Measurements from ENCODE around the gene MIDN. TPM values are rescaled to one million over a fixed set of nuclear protein-coding genes. Genes with fewer than 3 reads are reported as not detected.

MIDN gene
- total RNA-seq, 2 experiments from 2014 or later, result 58.0 to 65.7 TPM

DNA sequence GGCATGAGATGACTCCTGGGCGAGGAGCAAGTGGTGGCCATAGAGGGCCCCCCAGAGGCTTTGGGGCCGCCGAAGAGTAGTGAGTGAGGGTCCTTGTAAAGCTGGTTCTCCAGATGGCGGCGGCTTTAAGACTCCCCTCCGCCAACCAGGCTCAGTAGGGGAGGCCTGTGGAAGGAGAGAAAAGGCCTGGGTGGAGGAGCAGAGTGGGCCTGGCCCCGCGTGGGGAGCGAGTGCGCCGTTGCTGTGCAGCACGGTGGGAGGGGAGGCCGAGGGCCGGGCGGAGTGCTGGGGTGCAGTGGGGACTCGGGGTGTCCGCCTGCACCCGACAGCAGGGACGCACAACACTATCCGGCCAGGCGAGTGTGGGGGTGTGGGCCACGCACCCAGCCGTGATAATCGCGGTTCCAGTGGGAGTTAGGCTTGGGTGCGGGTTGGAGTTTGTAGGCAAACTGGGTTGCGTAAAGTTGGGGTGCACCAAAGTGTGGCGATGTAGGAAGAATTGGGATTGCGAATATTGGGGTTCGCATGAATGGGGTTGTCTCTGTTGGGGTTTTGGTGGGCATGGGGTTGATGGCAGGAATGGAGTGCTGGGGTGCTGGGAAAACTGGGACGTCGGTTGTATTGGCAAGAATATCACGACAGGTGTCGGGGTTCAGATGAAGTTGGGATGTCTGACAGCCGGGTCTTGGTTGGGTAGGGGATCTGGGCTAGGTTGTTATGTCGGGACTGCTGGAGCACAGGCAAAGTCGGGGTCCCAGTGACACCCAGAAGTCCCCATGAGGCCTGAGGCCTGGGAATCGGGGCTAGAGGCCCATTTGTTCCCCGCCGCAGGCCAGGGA lies 20.1 kb downstream of the MIDN start:
- H3K27me3 Mint-ChIP-seq, result peaks cover 2% of the 10 kb centered on the region
- DNase-seq, result no peak
- ChIA-PET POLR2A (interaction anchor here (0.6 to 2.1 kb wide), 12 partner anchors 8 to 360 kb away, joined by 3 to 45 read pairs (median 4); partner anchors contain the start of gene ATP5F1D), CTCF (interaction anchor here (0.7 to 11.3 kb wide), 9 partner anchors 8 to 534 kb away, joined by 3 to 299 read pairs (median 3); partner anchors contain the start of gene ATP5F1D)
- peak overlapping the region; percentile 69 for H3K4me3 Mint-ChIP-seq
- no peaks in the 10 kb centered on the region for H3K9me3 Mint-ChIP-seq
- peaks cover 34% of the 10 kb centered on the region for H3K36me3 Mint-ChIP-seq (ENCODE audit: low read depth)
- peaks cover 61% of the 10 kb centered on the region for H3K4me1 Mint-ChIP-seq
- peak overlapping the region; percentile 89 for H3K27ac Mint-ChIP-seq

DNA sequence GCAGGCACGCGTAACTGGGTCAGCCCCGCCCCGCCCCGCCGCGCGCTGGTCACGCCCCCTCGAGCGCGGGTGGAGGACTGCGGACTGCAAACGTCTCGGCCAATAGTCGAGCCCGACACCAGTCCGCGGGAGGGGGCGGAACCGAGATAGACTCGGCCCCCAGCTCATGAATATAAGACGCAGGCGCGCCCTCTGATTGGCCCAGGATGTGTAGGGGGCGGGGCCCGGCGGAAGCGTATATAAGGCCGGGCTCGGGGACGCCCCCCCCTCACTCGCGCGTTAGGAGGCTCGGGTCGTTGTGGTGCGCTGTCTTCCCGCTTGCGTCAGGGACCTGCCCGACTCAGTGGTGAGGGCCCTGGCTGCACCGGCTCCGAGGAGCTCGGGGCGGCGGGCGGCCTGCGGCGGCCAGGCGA lies 20.7 kb downstream of the MIDN start, which contains the start of gene CIRBP:
CIRBP (plus strand) TSS at position 268 of the 413 bp plus-strand sequence. CDS start 1,602 bp downstream, outside the sequence.
- H3K27ac Mint-ChIP-seq, result peak within 1 kb of the TSS; percentile 90
- H3K27me3 Mint-ChIP-seq, result peaks cover 2% of the 10 kb centered on the region
- peak within 1 kb of the TSS; percentile 88 for H3K4me3 Mint-ChIP-seq
- ChIA-PET POLR2A (interaction anchor here (0.6 to 1.4 kb wide), 11 partner anchors 9 to 360 kb away, joined by 3 to 45 read pairs (median 4); partner anchors contain the start of gene ATP5F1D), CTCF (interaction anchor here (1.0 to 11.3 kb wide), 8 partner anchors 9 to 535 kb away, joined by 3 to 299 read pairs (median 6); partner anchors contain the start of gene ATP5F1D)
- peak; percentile 99 for DNase-seq
- peaks cover 67% of the 10 kb centered on the region for H3K4me1 Mint-ChIP-seq
- H3K36me3 Mint-ChIP-seq (ENCODE audit: low read depth), result peaks cover 40% of the 10 kb centered on the region
- no peaks in the 10 kb centered on the region for H3K9me3 Mint-ChIP-seq

DNA sequence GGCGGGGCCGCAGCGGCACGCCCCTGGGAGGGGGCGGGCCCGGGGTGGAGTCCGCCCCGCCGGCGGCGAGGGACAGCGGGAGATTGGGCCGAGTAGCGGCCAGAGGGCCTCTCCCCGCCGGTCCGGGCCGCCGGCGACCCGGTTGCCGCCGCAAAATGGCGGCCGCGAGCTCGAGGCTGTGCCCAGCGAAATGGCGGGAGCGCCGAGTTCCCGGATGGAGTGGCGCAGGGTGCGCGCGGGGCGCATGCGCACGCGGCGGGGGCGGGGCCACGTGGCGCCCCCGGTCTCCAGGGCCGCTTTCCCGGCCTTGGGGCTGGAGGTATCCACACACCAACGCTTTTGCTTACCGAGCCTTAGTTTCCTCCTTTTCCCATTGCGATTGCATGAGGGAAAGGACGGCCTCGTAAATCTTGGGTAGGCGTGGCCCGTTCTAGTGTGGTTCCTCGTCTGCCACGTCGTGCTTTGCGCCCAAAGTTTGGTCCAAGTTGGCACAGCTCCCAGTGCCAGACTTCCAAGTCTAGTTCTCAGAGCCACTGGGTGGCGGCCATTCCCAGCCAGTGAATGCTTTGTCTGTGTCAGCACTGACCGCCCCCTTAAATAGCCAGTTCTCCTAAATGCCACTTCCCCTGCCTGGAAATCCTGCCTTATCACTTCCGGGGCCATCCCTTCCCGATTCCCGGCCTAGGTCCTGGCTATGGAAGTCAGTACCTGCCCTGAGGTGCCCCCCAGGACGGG lies 21.3 kb downstream of the MIDN start:
- Mint-ChIP-seq H3K36me3 (ENCODE audit: low read depth) (peaks cover 44% of the 10 kb centered on the region), H3K4me3 (peak overlapping the region; percentile 88), H3K4me1 (peaks cover 70% of the 10 kb centered on the region), H3K9me3 (no peaks in the 10 kb centered on the region), H3K27ac (peak overlapping the region; percentile 90), H3K27me3 (peaks cover 2% of the 10 kb centered on the region)
- CTCF ChIA-PET, result interaction anchor here (1.0 to 11.3 kb wide), 8 partner anchors 9 to 535 kb away, joined by 3 to 299 read pairs (median 6); partner anchors contain the start of gene ATP5F1D
- POLR2A ChIA-PET, result interaction anchor here (1.0 to 1.4 kb wide), 6 partner anchors 9 to 243 kb away, joined by 3 to 45 read pairs (median 6); partner anchors contain the start of gene ATP5F1D
- DNase-seq, result peak; percentile 87

DNA sequence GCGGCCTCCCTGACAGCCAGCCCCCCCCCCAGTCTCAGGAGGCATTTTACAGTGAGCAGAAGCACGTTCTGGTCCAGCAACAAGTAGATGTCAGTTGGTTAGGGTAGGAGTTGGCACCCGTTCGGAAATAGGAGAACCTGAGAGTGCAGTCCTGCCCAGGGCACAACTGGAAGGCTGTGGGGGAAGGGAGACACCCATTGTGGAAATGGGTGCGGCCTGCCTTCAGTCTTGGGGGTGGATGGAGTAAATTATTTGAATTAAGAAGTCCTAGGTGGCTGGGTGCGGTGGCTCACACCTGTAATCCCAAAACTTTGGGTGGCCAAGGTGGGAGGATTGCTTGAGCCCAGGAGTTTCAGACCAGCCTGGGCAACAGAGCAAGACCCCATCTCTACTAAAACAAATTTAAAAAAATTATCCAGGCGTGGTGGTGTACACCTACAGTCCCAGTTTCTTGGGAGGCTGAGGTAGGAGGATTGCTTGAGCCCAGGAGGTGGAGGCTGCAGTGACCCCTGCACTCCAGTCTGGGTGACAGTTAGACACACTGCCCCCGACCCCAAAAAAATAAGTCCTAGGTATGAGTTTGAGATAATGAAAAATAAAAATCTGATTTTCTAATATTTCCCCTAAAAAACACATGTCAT lies 21.9 kb downstream of the MIDN start:
- H3K36me3 Mint-ChIP-seq (ENCODE audit: low read depth), result peaks cover 45% of the 10 kb centered on the region
- no peaks in the 10 kb centered on the region for H3K9me3 Mint-ChIP-seq
- H3K4me1 Mint-ChIP-seq, result peaks cover 67% of the 10 kb centered on the region
- ChIA-PET POLR2A (no interaction called here), CTCF (interaction anchor here (1.7 to 11.3 kb wide), 2 partner anchors 21 to 27 kb away, joined by 10 to 299 read pairs; partner anchors contain the start of gene ATP5F1D)
- peak overlapping the region; percentile 90 for H3K27ac Mint-ChIP-seq
- DNase-seq, result no peak
- H3K4me3 Mint-ChIP-seq, result peak overlapping the region; percentile 88
- H3K27me3 Mint-ChIP-seq, result peaks cover 2% of the 10 kb centered on the region

DNA sequence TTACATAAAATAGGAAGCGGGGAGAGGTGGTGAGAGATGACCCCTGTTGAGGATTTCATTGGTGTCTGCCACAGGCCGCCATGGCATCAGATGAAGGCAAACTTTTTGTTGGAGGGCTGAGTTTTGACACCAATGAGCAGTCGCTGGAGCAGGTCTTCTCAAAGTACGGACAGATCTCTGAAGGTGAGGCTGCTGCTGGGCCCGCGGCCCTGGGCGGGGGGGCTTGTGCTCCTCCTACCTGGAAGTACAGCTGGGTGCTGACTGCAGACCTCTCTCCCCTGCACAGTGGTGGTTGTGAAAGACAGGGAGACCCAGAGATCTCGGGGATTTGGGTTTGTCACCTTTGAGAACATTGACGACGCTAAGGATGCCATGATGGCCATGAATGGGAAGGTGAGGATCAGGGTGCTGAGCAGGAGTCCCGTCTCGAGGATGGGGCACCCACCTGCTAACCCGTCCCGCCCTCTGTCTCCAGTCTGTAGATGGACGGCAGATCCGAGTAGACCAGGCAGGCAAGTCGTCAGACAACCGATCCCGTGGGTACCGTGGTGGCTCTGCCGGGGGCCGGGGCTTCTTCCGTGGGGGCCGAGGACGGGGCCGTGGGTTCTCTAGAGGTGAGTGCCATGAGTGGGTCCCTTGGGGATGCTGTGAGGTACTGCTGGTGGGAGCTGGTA lies 22.6 kb downstream of the MIDN start:
- peak overlapping the region; percentile 90 for H3K27ac Mint-ChIP-seq
- ChIA-PET POLR2A (interaction anchor here (0.6 kb wide), 1 partner anchor 10 kb away, joined by 3 read pairs; no protein-coding TSS in a partner anchor), CTCF (interaction anchor here (0.6 kb wide), 1 partner anchor 77 kb away, joined by 3 read pairs; no protein-coding TSS in a partner anchor)
- H3K4me3 Mint-ChIP-seq, result peak overlapping the region; percentile 88
- peaks cover 45% of the 10 kb centered on the region for H3K36me3 Mint-ChIP-seq (ENCODE audit: low read depth)
- no peak for DNase-seq
- H3K27me3 Mint-ChIP-seq, result peaks cover 2% of the 10 kb centered on the region
- no peaks in the 10 kb centered on the region for H3K9me3 Mint-ChIP-seq
- H3K4me1 Mint-ChIP-seq, result peaks cover 62% of the 10 kb centered on the region

DNA sequence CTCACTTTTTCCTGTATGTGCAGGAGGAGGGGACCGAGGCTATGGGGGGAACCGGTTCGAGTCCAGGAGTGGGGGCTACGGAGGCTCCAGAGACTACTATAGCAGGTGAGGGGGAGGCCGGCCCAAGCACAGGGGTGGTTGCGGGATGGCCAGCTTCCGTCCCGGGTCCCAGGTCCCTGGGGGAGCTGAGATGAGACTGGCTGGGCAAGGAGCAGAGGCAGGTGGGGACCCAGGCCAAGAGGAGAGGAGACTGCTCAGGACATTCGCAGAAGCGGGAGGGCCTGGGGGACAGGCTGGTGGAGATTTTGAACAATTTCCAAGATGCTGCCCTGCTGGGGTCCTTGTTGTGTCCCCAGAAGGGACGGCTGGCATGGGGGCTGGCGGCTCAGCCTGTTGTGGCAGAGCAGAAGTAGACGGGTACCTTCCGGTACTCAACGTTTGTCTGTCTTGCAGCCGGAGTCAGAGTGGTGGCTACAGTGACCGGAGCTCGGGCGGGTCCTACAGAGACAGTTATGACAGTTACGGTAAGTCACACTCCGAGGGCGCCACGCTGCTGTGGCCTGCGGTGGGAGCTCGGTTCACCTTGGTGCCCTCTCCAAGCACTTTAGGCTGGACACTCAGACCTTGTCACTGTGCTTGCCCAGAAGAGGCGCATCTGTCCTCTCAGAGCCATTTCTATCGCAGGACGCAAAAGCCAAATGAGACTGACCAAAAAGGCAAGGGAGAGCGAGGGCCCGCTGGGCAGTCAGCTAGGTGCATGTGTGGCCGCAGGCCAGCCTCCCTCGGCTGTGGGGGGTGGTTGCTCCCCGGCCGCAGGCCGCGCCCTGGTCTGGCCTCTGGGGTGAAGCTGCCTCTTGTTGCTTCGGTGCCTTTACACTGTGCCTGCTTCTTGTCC lies 23.4 kb downstream of the MIDN start:
- Mint-ChIP-seq H3K27ac (peak overlapping the region; percentile 90), H3K27me3 (peaks cover 2% of the 10 kb centered on the region), H3K4me3 (peak overlapping the region; percentile 88), H3K36me3 (ENCODE audit: low read depth) (peaks cover 49% of the 10 kb centered on the region), H3K4me1 (peaks cover 63% of the 10 kb centered on the region), H3K9me3 (no peaks in the 10 kb centered on the region)
- CTCF ChIA-PET, result interaction anchor here (0.6 to 4.4 kb wide), 2 partner anchors 27 to 78 kb away, joined by 3 to 34 read pairs; no protein-coding TSS in a partner anchor
- no peak for DNase-seq
- POLR2A ChIA-PET, result interaction anchor here (0.6 to 1.6 kb wide), 2 partner anchors 9 to 27 kb away, joined by 3 to 4 read pairs; no protein-coding TSS in a partner anchor

DNA sequence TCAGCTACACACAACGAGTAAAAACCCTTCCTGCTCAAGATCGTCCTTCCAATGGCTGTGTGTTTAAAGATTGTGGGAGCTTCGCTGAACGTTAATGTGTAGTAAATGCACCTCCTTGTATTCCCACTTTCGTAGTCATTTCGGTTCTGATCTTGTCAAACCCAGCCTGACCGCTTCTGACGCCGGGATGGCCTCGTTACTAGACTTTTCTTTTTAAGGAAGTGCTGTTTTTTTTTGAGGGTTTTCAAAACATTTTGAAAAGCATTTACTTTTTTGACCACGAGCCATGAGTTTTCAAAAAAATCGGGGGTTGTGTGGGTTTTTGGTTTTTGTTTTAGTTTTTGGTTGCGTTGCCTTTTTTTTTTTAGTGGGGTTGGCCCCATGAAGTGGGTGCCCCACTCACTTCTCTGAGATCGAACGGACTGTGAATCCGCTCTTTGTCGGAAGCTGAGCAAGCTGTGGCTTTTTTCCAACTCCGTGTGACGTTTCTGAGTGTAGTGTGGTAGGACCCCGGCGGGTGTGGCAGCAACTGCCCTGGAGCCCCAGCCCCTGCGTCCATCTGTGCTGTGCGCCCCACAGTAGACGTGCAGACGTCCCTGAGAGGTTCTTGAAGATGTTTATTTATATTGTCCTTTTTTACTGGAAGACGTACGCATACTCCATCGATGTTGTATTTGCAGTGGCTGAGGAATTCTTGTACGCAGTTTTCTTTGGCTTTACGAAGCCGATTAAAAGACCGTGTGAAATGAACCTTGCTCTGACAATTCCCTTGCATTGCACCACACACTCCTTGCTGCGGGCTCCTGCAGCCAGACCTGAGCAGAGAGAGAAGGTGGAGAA lies 24.3 kb downstream of the MIDN start:
- DNase-seq, result no peak
- CTCF ChIA-PET, result interaction anchor here (0.6 to 4.4 kb wide), 5 partner anchors 28 to 521 kb away, joined by 3 to 34 read pairs (median 4); partner anchors contain the start of gene CBARP
- Mint-ChIP-seq H3K27ac (peak overlapping the region; percentile 60), H3K9me3 (no peaks in the 10 kb centered on the region), H3K36me3 (ENCODE audit: low read depth) (peaks cover 51% of the 10 kb centered on the region), H3K4me1 (peaks cover 59% of the 10 kb centered on the region), H3K27me3 (no peaks in the 10 kb centered on the region), H3K4me3 (peak overlapping the region; percentile 27)
- POLR2A ChIA-PET, result interaction anchor here (1.6 kb wide), 1 partner anchor 28 kb away, joined by 4 read pairs; no protein-coding TSS in a partner anchor

DNA sequence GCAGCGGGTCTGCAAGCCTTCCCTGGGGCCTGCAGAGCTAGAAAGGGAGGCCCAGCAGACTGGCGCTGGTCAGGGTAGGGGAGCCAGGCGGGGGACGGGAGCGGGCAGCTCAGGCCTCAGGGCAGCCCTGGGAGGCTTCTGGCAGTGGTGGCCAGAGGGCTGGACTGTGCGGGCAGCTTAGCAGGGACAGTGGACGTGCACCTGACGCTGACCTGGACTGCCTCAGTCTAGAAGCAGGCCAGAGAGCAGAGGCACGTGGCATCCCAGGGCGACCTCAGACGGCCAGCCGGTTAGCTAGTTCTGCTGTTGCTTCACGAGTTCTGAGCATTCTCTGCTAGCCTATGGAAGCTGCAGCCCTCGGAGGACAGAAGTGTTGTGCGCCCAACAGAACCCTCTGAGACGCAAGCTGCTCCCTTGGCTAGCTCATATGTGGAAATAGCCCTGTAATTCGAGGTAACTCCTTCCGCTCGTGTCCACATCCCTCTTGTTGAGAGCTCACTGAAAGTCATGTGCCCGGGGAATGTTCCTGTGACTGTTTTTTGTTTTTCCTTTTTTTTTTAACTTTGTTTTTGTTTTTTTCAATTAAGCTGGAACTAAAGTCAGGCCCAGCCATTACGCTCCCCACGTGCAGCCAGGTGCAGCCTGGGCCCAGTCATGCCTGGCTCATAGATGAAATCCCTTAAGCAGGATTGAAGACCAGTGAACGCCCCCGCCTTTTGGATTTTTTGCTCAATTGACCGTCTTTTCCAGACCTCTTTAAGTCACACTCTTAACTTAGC lies 25.1 kb downstream of the MIDN start:
- CTCF ChIA-PET, result interaction anchor here (0.6 to 4.4 kb wide), 5 partner anchors 29 to 520 kb away, joined by 3 to 34 read pairs (median 4); partner anchors contain the start of gene CBARP
- Mint-ChIP-seq H3K27me3 (no peaks in the 10 kb centered on the region), H3K9me3 (no peaks in the 10 kb centered on the region), H3K36me3 (ENCODE audit: low read depth) (peaks cover 55% of the 10 kb centered on the region), H3K27ac (peak overlapping the region; percentile 78), H3K4me3 (peak overlapping the region; percentile 25), H3K4me1 (peaks cover 59% of the 10 kb centered on the region)
- POLR2A ChIA-PET, result interaction anchor here (0.7 to 1.6 kb wide), 2 partner anchors 24 to 29 kb away, joined by 3 to 4 read pairs; no protein-coding TSS in a partner anchor
- DNase-seq, result no peak

DNA sequence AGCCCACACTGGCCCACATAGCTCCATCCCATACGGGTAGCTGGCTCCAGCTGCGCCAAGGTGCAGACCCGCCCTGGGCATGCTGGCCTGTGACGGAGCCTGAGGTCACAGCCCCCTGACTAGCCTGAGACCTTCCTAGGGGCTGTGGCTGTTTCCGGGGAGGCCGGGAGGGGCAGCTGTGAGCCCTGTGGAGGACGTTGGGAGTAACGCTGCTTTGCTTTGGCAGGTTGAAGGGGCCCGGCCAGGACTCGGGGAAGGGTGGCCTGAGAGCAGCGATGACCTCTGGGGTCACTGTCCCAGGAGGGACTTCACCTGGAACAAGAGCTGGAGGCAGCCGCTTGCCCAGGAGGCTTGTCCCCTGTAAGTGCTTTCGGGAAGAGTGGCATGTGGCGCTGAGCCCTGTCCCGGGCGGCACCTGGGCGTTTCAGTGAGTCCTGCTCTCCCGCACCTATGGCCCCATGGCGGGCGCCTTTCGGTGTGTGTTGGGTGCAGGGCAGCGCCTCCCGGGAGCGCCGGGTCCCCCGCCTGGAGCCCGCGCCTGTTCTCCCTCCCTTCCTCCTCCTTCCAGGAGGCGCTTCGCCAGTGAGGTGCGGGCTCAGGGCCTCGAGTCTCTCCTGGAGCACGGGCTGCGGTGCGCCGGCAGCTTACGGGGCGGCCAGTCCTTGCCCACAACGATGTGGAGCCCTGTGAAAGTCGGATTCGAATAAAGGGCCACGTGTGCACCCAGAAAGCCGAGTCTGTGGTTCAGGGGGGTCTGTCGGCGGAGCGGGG lies 25.9 kb downstream of the MIDN start:
- Mint-ChIP-seq H3K27ac (peak overlapping the region; percentile 79), H3K4me3 (peak overlapping the region; percentile 63), H3K36me3 (ENCODE audit: low read depth) (peaks cover 55% of the 10 kb centered on the region), H3K9me3 (no peaks in the 10 kb centered on the region), H3K27me3 (no peaks in the 10 kb centered on the region), H3K4me1 (peaks cover 53% of the 10 kb centered on the region)
- POLR2A ChIA-PET, result no interaction called here
- DNase-seq, result no peak
- CTCF ChIA-PET, result interaction anchor here (4.4 kb wide), 1 partner anchor 30 kb away, joined by 34 read pairs; no protein-coding TSS in a partner anchor
